IMR-90 (cell line): Measurements from ENCODE around the gene ADARB2. TPM values are rescaled to one million over a fixed set of nuclear protein-coding genes. Genes with fewer than 3 reads are reported as not detected.

Experiments used
- ATAC-seq: fragments of 200-7000 bp; cut with Tn5 transposase; 2 replicates; pipeline ENCODE4 v1.9.1; 2020; ENCODE audit warnings: low read depth, mild to moderate bottlenecking, moderate library complexity
- BruUV-seq: library from RNA; stranded (reverse); fragments of 400-500 nt; replicated peaks from 2 replicates; lab custom pipeline; 2021; lab: Mats Ljungman, UMichigan
- CTCF ChIA-PET: fragments of 300-600 bp; formaldehyde crosslinking; extraction: SDS; loops from one replicate; lab custom pipeline; 2021; ENCODE audit warnings: antibody characterized with exemption; lab: Yijun Ruan, JAX
- POLR2A ChIA-PET: fragments of 300-600 bp; sonication (Branson Sonifier 250); formaldehyde crosslinking; loops from one replicate; lab custom pipeline; 2022; ENCODE audit warnings: antibody characterized with exemption; ENCODE audit not compliant: unreplicated experiment; lab: Charles Lee
- DNase-seq: peaks from one replicate; pipeline ENCODE4 v3.0.0; 2013
- H2AFZ ChIP-seq: replicated peaks from 2 replicates; pipeline ENCODE3; 2013; ENCODE audit warnings: low read length, mild to moderate bottlenecking; ENCODE audit not compliant: poor library complexity
- H2AK5ac ChIP-seq: 2 replicates; pipeline ENCODE4 v1.6.1; 2013; ENCODE audit warnings: low read depth, low read length, inconsistent platforms
- H2AK9ac ChIP-seq: replicated peaks from 2 replicates; pipeline ENCODE3; 2013; ENCODE audit warnings: mild to moderate bottlenecking, low read depth, low read length, moderate library complexity; ENCODE audit not compliant: poor library complexity
- H2BK120ac ChIP-seq: 2 replicates; pipeline ENCODE4 v1.6.1; 2013; ENCODE audit warnings: low read depth, low read length, inconsistent platforms
- H2BK15ac ChIP-seq: 3 replicates; pipeline ENCODE4 v1.6.1; 2013; ENCODE audit warnings: low read depth, low read length, inconsistent platforms
- H2BK20ac ChIP-seq: 2 replicates; pipeline ENCODE4 v1.6.1; 2013; ENCODE audit warnings: low read depth, mild to moderate bottlenecking, inconsistent platforms, low read length, moderate library complexity
- H2BK5ac ChIP-seq: 2 replicates; pipeline ENCODE4 v1.6.1; 2013; ENCODE audit warnings: mild to moderate bottlenecking, low read depth, low read length, inconsistent platforms; ENCODE audit not compliant: poor library complexity, severe bottlenecking
- H3K14ac ChIP-seq: replicated peaks from 2 replicates; pipeline ENCODE4 v1.6.1; 2013; ENCODE audit warnings: low read depth, low read length, inconsistent platforms
- H3K18ac ChIP-seq: 2 replicates; pipeline ENCODE4 v1.6.1; 2013; ENCODE audit warnings: low read depth, low read length, control low read depth
- H3K23ac ChIP-seq: 2 replicates; pipeline ENCODE4 v1.6.1; 2013; ENCODE audit warnings: low read depth, low read length, inconsistent platforms
- H3K27ac ChIP-seq: 2 replicates; pipeline ENCODE4 v1.5.1; 2013; ENCODE audit warnings: mild to moderate bottlenecking, control low read depth, low read length; ENCODE audit not compliant: insufficient read depth
- H3K27me3 ChIP-seq: 2 replicates; pipeline ENCODE4 v1.6.1; 2013; ENCODE audit warnings: low read length; ENCODE audit not compliant: control insufficient read depth, insufficient read depth
- H3K36me3 ChIP-seq: 2 replicates; pipeline ENCODE4 v1.6.1; 2013; ENCODE audit warnings: low read length, mixed read lengths; ENCODE audit not compliant: control insufficient read depth, insufficient read depth
- H3K4ac ChIP-seq: 2 replicates; pipeline ENCODE4 v1.6.1; 2013; ENCODE audit warnings: low read depth, low read length, inconsistent platforms
- H3K4me1 ChIP-seq: 2 replicates; pipeline ENCODE4 v1.6.1; 2013; ENCODE audit warnings: low read length, mixed read lengths; ENCODE audit not compliant: control insufficient read depth, insufficient read depth
- H3K4me2 ChIP-seq: 2 replicates; pipeline ENCODE4 v1.6.1; 2013; ENCODE audit warnings: low read depth, mild to moderate bottlenecking, control low read depth, low read length, moderate library complexity
- H3K4me3 ChIP-seq: 2 replicates; pipeline ENCODE4 v1.5.1; 2013; ENCODE audit warnings: low read depth, mild to moderate bottlenecking, control low read depth, low read length, moderate library complexity; ENCODE audit not compliant: insufficient read depth
- H3K56ac ChIP-seq: 2 replicates; pipeline ENCODE4 v1.6.1; 2013; ENCODE audit warnings: low read length, inconsistent platforms; ENCODE audit not compliant: insufficient read depth; ENCODE audit errors: extremely low read depth
- H3K79me1 ChIP-seq, 2 experiments: 2 replicates each; pipeline ENCODE4 v1.6.1; 2013; ENCODE audit warnings: low read length in 2 of 2, inconsistent platforms in 1 of 2, low read depth in 1 of 2
- H3K9ac ChIP-seq: 2 replicates; pipeline ENCODE4 v1.6.1; 2013; ENCODE audit warnings: low read depth, low read length, control low read depth
- H3K9me1 ChIP-seq: 2 replicates; pipeline ENCODE4 v1.6.1; 2013; ENCODE audit warnings: low read length, inconsistent platforms; ENCODE audit not compliant: insufficient read depth
- H3K9me3 ChIP-seq: 2 replicates; pipeline ENCODE4 v1.6.1; 2013; ENCODE audit warnings: low read length; ENCODE audit not compliant: control insufficient read depth, insufficient read depth
- H4K20me1 ChIP-seq: 2 replicates; pipeline ENCODE4 v1.6.1; 2013; ENCODE audit warnings: low read length, inconsistent platforms; ENCODE audit not compliant: insufficient read depth
- H4K5ac ChIP-seq: 2 replicates; pipeline ENCODE4 v1.6.1; 2013; ENCODE audit warnings: mild to moderate bottlenecking, low read depth, low read length, control low read depth
- H4K8ac ChIP-seq, 2 experiments: 2 replicates each; pipeline ENCODE4 v1.6.1; 2013; ENCODE audit warnings: low read depth in 2 of 2, low read length in 2 of 2, control low read depth in 1 of 2, inconsistent platforms in 1 of 2
- H4K91ac ChIP-seq: 2 replicates; pipeline ENCODE4 v1.6.1; 2013; ENCODE audit warnings: low read depth, low read length, inconsistent platforms; ENCODE audit not compliant: insufficient read depth
- BHLHE40 ChIP-seq: fragments of 150-350 bp; IDR thresholded peaks from 2 replicates; pipeline ENCODE4 v1.6.1; 2016; ENCODE audit warnings: mild to moderate bottlenecking, low read depth, low read length
- CEBPB ChIP-seq: IDR thresholded peaks from 2 replicates; pipeline ENCODE4 v1.6.1; 2012; ENCODE audit warnings: low read depth, low read length, improper control_type of control experiment
- CTCF ChIP-seq: conservative IDR thresholded peaks from 2 replicates; pipeline ENCODE4 v1.5.1; 2012; ENCODE audit warnings: mild to moderate bottlenecking, low read depth, low read length, improper control_type of control experiment
- ELK1 ChIP-seq: fragments of 150-350 bp; IDR thresholded peaks from 2 replicates; pipeline ENCODE4 v1.6.1; 2016; ENCODE audit warnings: low read depth, mild to moderate bottlenecking, low read length, moderate library complexity, borderline replicate concordance
- FOS ChIP-seq: fragments of 150-350 bp; IDR thresholded peaks from 2 replicates; pipeline ENCODE4 v1.6.1; 2016; ENCODE audit warnings: low read depth, low read length
- MXI1 ChIP-seq: IDR thresholded peaks from 2 replicates; pipeline ENCODE4 v1.6.1; 2012; ENCODE audit warnings: low read depth, mild to moderate bottlenecking, low read length, moderate library complexity, borderline replicate concordance
- POLR2A ChIP-seq: IDR thresholded peaks from 2 replicates; pipeline ENCODE4 v1.6.1; 2012; ENCODE audit warnings: mild to moderate bottlenecking, low read depth, low read length
- RAD21 ChIP-seq: IDR thresholded peaks from 2 replicates; pipeline ENCODE4 v1.6.1; 2012; ENCODE audit warnings: low read length, improper control_type of control experiment
- RCOR1 ChIP-seq: IDR thresholded peaks from 2 replicates; pipeline ENCODE4 v1.6.1; 2012; ENCODE audit warnings: mild to moderate bottlenecking, low read length, improper control_type of control experiment; ENCODE audit not compliant: insufficient replicate concordance
- RFX5 ChIP-seq: IDR thresholded peaks from 2 replicates; pipeline ENCODE4 v1.8.0; 2012; ENCODE audit warnings: low read depth, mild to moderate bottlenecking, low read length, moderate library complexity
- SMC3 ChIP-seq: fragments of 150-350 bp; IDR thresholded peaks from 2 replicates; pipeline ENCODE4 v1.6.1; 2016; ENCODE audit warnings: low read depth, mild to moderate bottlenecking, antibody characterized with exemption, low read length, moderate library complexity
- USF2 ChIP-seq: fragments of 150-350 bp; IDR thresholded peaks from 2 replicates; pipeline ENCODE4 v1.6.1; 2017; ENCODE audit warnings: mild to moderate bottlenecking, antibody characterized with exemption, low read length, low read depth
- WGBS, 2 experiments: methylation state at CpG; one replicate each; pipeline versions ENCODE4 v1.1.5 to v1.1.7; 2013; ENCODE audit warnings: missing lambda C conversion rate in 2 of 2; ENCODE audit not compliant: insufficient read length in 1 of 2; ENCODE audit errors: extremely low coverage in 2 of 2; 5-methylcytosine and 5-hydroxymethylcytosine counted together
- dilution Hi-C: fragments of 300-500 bp; cut with HindIII; formaldehyde crosslinking; loops from one replicate; pipeline ENCODE4 v1.14.3; 2018; ENCODE audit warnings: low sequenced_read_pairs; ENCODE audit not compliant: unreplicated experiment
- in situ Hi-C: fragments of 300-500 bp; cut with MboI; formaldehyde crosslinking; loops from 3 replicates; pipeline ENCODE4 v1.14.3; 2019; ENCODE audit warnings: low sequenced_read_pairs, inconsistent platforms, mixed read lengths
- intact Hi-C: fragments of 100-400 bp; cut with micrococcal nuclease; formaldehyde crosslinking; loops from 2 replicates; pipeline ENCODE4 v1.10.0; 2022
- polyA plus RNA-seq, 3 experiments: library from polyadenylated mRNA; depleted of rRNA; stranded (reverse); fragments of >200 nt; gene quantifications; 2 replicates each; pipeline ENCODE4 v1.2.3, GENCODE V29; 2012; ENCODE audit warnings: low replicate concordance in 1 of 3
- total RNA-seq: library from RNA; depleted of rRNA; stranded (reverse); fragments of >200 nt; gene quantifications from 2 replicates; pipeline ENCODE4 v1.2.3, GENCODE V29; 2012

Gene ADARB2
- total and polyA plus RNA-seq, 2 of the 4 experiments (the other 2 are of a cell fraction), result not detected

- Histone ChIP-seq H2AK9ac (no peak overlapping the region), H2BK5ac (no peak overlapping the region), H4K5ac (no peak overlapping the region), H4K8ac (no peak overlapping the region), H3K27me3 (no peaks in the 10 kb centered on the region), H2BK20ac (no peak overlapping the region), H3K4me2 (no peak overlapping the region), H2BK15ac (no peak overlapping the region), H3K79me1 (no peaks in the 10 kb centered on the region), H4K20me1 (no peaks in the 10 kb centered on the region), H3K27ac (no peak overlapping the region), H3K18ac (no peak overlapping the region), H3K4me3 (no peak overlapping the region), H2BK120ac (no peak overlapping the region), H4K91ac (no peak overlapping the region), H3K4ac (no peak overlapping the region), H3K9me3 (peaks cover 24% of the 10 kb centered on the region), H2AFZ (no peak overlapping the region), H3K36me3 (no peaks in the 10 kb centered on the region), H3K23ac (no peak overlapping the region), H3K56ac (no peak overlapping the region), H3K14ac (no peak overlapping the region), H3K9ac (no peak overlapping the region), H2AK5ac (no peak overlapping the region), H3K9me1 (no peaks in the 10 kb centered on the region), H3K4me1 (no peaks in the 10 kb centered on the region)
- no peak for DNase-seq
- dilution Hi-C loops (no loop called here), in situ Hi-C loops (no loop called here), intact Hi-C loops (no loop called here)
- no CpG with 5 or more reads among the region's 8 CpGs for WGBS, 2 experiments
- no peak for TF ChIP-seq SMC3
- no peak for TF ChIP-seq USF2
- TF ChIP-seq CTCF, result no peak
- no peak for TF ChIP-seq MXI1
- no peak for TF ChIP-seq RAD21
- TF ChIP-seq RCOR1, result no peak
- TF ChIP-seq FOS, result no peak
- TF ChIP-seq ELK1, result no peak
- no peak for TF ChIP-seq CEBPB
- no peak for TF ChIP-seq BHLHE40
- no peak for TF ChIP-seq POLR2A
- no peak for TF ChIP-seq RFX5
- no TSS peak for BruUV-seq
- ATAC-seq, result no peak
- ChIA-PET CTCF (no interaction called here), POLR2A (no interaction called here)
These were observed 24.8 kb upstream of the ADARB2 start for GRCh38 chr10:1762076-1762475.
